GM18951 (cell line): ENCODE measurements around the gene LARGE2.
"Not testable (repeated sequence)": the region's sequence is repeated elsewhere in the genome, so short reads cannot be mapped to it uniquely, and the experiment has no call there.

Experiments used
- POLR2A ChIP-seq: IDR thresholded peaks from 4 replicates; pipeline ENCODE4 v1.6.1; 2011; ENCODE audit warnings: mild to moderate bottlenecking; ENCODE audit not compliant: insufficient read length, insufficient read depth; ENCODE audit errors: extremely low read depth
- in situ Hi-C: fragments of 300-500 bp; cut with MboI; formaldehyde crosslinking; loops from one replicate; pipeline ENCODE4 v1.12.0; 2022; ENCODE audit warnings: low sequenced_read_pairs, mixed read lengths, inconsistent platforms; ENCODE audit not compliant: unreplicated experiment

Gene LARGE2

DNA sequence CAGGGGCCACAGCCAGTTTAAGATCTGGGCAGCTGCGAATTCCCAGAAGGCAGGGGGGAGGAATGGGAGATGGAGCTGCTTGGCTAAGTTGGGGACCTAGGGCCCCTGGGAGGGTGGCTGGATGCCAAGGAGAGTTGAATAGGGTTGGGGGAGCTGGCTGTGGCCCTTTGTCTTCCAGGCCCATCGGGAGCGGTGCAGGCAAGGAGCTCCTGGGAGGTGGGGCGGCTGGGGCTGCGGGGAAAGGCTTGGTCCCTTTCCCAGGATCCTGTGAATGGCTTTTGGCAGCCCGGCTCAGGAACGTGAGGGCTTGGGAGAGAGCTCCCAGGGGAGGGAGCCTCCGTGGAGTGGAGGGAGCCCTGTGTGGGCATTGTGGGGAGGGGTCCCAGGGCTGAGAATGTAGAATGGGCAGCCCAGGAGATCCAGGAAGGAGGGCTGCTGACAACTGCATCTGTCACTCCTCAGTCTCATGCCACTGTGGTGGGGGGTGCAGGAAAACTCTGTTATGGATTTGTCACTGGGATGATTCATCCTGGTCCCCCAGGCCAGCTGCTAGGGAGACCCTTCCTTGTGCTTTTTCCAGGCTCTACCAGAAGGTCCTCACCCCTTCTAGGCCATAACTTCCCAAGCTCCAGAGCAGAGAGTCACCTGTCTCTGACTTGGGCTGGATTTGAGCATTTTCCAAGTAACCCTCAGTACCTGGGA, 21.4 kb upstream of the LARGE2 start:
- in situ Hi-C loops = no loop called here
- no peak for TF ChIP-seq POLR2A

DNA sequence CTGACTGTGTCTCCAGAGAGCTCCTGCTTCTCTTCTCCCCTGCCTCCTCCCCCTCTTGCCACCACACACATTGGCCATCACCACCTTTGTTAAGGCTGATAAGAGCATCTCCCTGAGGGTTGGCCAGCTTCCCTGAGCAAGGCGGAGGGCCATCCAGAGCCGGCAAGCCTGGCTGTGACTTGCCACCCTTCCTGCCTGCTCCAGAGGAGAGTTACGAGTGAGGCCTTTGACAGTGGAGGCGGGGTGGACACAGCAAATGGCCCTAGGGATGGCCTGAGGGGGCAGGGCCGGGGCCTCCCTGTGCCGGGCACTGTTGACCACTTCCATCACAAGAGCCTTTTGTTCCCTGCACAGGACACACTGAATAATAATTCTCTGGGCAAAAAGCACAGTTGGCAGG, 20.8 kb upstream of the LARGE2 start:
- in situ Hi-C loops = no loop called here
- TF ChIP-seq POLR2A = no peak

DNA sequence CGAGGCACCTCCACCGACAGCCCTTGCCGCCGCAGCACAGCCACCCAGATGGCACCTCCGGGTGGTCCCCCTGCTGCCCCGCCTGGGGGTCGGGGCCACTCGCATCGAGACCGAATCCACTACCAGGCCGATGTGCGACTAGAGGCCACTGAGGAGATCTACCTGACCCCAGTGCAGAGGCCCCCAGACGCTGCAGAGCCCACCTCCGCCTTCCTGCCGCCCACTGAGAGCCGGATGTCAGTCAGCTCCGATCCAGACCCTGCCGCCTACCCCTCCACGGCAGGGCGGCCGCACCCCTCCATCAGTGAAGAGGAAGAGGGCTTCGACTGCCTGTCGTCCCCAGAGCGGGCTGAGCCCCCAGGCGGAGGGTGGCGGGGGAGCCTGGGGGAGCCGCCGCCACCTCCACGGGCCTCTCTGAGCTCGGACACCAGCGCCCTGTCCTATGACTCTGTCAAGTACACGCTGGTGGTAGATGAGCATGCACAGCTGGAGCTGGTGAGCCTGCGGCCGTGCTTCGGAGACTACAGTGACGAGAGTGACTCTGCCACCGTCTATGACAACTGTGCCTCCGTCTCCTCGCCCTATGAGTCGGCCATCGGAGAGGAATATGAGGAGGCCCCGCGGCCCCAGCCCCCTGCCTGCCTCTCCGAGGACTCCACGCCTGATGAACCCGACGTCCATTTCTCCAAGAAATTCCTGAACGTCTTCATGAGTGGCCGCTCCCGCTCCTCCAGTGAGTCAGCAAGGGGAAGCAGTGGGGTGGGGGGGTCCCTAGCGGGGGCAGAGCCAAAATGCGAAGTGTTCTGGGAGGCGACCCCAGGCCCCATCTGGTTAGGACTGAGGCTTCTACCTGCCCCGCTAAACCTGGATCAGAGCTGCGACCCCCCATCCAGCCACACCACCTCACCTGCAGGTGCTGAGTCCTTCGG, 19.7 kb upstream of the LARGE2 start:
- in situ Hi-C loops = no loop called here
- no peak for TF ChIP-seq POLR2A

DNA sequence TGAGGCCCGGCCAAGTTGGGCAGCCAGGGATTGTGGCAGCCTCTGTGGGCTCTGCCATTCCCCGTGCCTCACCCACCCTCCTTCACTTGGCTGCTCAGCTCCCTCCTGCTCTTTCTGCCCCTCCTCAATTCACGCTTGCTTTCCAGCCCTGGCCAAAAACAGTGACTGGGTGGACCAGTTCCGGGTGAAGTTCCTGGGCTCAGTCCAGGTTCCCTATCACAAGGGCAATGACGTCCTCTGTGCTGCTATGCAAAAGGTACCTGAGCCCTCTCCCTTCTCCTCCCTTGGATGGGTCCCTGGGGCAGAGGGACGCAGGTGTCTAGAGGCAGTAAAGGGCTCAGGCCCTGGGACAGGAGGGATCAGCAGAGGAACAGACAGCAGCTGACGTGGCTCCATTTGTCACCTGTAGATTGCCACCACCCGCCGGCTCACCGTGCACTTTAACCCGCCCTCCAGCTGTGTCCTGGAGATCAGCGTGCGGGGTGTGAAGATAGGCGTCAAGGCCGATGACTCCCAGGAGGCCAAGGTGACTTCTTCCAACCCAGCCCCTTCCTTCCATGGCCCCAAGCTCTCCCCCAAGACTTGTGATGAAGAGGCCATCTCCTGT, 18.0 kb upstream of the LARGE2 start:
- in situ Hi-C loops = no loop called here
- no peak for TF ChIP-seq POLR2A

DNA sequence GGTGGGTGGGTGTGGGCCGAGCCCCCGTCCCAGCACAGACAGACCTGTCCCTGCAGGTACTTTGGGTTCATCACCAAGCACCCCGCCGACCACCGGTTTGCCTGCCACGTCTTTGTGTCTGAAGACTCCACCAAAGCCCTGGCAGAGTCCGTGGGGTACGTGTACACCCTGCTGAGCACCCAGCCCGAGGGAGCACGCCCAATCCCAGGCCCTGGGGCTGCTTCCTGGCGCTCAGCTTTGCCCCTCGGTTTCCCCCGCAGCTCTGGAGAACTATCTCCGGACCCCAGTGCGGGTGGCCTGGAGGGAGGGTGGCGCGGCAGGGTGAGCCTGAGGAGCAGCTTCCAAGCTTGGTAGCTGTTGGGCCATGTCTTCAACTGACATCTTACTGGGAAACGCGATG, 17.4 kb upstream of the LARGE2 start:
- no peak for TF ChIP-seq POLR2A

DNA sequence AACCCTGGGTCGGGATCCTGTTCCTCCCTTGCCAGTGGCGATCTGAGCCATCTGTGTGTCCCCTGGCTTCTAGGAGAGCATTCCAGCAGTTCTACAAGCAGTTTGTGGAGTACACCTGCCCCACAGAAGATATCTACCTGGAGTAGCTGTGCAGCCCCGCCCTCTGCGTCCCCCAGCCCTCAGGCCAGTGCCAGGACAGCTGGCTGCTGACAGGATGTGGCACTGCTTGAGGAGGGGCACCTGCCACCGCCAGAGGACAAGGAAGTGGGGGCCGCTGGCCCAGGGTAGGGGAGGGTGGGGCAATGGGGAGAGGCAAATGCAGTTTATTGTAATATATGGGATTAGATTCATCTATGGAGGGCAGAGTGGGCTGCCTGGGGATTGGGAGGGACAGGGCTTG, 16.9 kb upstream of the LARGE2 start:
- in situ Hi-C loops = not testable (repeated sequence)

More for the DNA sequence above, 17.4 kb upstream of the LARGE2 start:
- in situ Hi-C loops = no loop called here

DNA sequence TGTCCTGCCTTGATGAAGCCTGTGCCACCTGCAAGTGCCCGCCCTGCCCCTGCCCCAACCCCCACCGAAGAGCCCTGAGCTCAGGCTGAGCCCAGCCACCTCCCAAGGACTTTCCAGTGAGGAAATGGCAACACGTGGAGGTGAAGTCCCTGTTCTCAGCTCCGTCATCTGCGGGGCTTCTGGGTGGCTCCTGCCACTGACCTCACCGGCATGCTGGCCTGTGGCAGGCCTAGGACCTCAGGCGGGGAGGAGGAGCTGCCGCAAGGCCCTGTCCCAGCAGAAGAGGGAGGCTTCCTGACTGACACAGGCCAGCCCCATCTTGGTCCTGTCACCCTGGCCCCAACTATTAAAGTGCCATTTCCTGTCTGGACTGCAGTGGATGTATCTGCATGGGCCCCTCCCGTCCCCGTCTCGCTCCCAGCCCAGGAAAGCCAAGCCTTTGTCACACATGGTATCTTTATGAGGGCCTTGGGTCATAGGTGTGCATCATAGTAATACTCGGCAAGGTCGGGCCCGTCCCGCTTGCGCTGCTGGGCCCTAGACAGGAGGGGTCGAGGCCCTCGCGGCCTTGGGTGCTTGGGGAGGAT, 16.3 kb upstream of the LARGE2 start:
- TF ChIP-seq POLR2A = no peak

DNA sequence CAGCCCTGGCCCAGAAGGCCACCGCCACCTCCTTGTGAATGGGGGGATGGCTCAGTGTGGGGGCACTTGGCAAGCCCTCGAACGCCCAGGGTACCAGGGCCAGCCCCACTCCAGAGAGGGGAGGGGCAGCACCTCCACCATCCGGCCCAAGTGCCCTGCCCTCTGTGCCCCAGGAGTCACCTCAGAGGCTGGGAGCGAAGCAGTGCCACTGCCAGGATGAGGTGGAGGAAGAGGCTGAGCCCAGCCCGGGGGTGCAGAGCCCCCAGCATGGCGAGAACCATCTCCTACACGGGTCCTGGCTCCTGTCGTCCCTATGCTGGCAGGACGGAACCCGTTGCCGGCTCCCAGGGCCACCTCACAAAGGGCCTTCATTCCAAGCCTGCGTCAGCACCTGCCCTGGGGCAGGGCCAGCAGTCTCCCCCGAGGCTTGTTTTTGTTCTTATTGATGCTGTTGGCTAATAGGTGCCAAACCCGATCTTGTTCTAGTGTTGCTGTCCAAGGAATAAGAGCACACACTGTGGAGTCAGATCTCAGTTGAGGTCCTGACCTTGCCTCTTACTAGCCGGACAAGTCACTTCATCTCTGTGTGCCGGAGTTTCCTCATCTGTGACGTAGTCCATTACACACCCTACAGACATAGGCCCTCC, 15.4 kb upstream of the LARGE2 start, which contains the start of gene FREY1:
Gene FREY1 (minus strand): TSS at position 307 of the 647 bp plus-strand sequence. CDS start 26 bp downstream, at position 281.
- in situ Hi-C loops = no loop called here
- no peak for TF ChIP-seq POLR2A

More for the DNA sequence above, 16.3 kb upstream of the LARGE2 start:
- in situ Hi-C loops = no loop called here

DNA sequence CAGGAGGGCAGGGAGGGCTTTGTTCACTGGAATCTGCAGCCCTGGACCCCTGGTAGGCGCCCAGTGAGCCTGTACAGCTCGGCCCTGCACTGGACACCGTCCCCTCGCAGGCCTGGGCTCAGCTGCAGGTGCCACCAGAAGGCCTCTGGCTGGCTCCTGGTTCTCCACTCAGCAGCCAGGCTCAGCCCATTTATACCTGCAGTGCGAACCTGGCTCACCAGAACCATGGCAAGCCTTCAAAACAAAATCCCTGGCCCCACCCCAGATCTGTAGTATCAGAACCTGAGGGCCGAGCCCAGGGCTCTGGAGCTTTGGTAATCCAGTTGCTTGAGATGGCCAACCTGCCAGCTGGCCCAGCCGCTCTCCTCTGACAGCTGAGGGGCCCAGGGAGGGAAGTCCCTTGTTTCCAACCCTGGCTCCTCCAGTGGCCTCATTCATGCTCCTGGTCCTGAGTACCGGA, 14.5 kb upstream of the LARGE2 start:
- in situ Hi-C loops = no loop called here
- TF ChIP-seq POLR2A = no peak

DNA sequence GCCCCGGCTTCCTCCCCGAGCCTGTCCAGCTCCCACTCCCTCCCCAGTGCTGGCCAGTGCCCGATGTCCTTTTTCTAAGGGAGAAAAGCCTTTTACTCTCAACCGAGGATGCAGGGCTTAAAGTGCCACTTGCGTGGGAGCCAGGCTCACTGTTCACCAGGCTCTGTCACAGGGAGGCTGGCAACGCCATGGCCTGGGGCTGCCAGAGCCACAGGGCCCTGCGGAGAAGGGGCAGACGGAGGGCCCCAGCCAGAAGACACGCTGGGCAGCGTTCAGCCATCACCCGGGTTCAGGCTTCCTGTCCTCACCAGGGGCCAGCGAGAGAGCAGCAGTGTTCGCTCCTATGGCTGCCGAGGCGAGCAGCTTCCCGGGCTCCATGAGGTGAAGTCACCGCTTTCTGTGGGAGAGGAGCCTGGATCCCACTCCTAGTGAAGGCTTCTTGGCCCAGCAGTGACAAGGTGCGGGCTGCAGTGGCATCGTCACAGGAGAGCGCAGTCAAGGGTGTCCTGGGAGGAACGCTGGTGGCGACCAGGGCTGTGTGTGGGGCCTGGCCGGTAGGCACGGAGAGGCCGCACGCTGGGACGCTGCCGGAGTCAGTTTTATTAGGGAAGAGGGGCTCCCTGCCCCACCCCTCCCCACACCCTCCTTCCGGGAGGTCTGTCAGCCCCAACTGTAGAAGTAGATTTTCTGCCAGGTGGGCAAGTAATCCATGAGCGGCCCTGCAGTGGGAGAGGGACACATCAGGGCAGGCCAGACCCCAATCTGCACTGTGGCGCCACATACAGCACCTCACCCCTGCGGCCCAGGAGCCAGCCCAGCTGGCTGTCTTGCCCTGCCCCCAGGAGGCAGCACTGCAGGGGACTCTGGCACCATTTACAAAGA, 12.6 kb upstream of the LARGE2 start:
- in situ Hi-C loops = no loop called here
- TF ChIP-seq POLR2A = no peak

DNA sequence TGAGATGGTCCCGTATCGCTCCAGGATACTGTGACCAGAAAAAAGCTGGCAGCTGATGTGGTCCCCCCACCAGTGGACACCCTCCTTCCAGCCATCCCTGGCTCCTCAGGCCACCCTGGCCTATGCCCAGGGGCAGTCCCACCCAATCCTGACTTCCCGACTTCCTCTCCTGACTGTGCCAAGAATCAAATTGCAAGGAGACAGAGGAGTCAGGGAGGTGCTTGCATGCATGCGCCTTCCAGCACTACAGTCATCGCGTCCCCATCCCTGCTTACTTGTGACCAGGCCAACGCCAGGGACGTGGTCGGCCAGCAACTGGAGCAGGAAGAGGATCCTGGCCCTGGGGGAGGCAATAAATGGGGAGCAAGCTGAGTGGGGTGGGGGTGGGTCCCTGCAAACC, 11.8 kb upstream of the LARGE2 start:
- in situ Hi-C loops = no loop called here
- no peak for TF ChIP-seq POLR2A

DNA sequence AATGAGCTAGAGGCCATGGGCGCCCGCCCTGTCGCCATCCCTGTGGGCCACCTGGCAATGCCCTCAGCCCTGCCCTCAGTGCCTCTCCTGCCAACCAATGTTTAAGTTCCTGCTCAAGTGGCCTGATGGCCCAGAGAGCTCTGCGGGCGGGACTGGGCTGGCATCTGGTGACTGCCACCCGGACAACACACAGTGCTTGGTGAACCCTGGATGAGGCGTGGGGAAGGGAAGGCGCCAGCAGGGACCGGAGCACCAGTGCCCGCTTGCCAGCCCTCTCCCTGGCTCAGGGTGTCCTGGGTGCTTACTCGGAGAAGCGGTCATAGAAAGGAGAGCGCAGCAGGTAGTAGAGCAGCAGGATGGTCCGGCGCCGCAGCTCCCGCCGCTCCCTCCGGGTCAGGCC, 8.9 kb upstream of the LARGE2 start:
- in situ Hi-C loops = no loop called here
- no peak for TF ChIP-seq POLR2A
